ENCODE measurements around the gene IL19.
"Not testable (repeated sequence)": the region's sequence is repeated elsewhere in the genome, so short reads cannot be mapped to it uniquely, and the experiment has no call there.

The IL19 gene

DNA sequence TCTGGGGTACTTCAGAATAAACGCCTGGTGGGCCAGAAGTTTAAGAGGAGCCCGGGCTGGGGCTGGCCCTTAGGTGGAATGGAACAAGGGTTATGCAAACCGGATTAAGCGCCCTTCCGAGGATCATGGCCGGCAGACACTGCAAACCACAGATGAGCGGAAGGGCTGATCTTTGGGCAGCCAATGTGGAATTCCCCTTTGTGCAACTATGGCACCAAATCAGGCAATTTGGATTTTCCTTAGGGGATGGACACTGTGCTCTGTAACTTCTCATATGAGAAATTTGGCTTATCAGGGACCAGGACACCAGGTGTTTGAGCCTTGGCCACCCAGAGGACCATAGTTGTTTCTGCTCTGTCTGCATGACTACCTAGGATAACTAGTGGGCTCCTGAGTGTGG is 7.5 kb downstream of the IL19 start:
- DNase-seq: no peak

DNA sequence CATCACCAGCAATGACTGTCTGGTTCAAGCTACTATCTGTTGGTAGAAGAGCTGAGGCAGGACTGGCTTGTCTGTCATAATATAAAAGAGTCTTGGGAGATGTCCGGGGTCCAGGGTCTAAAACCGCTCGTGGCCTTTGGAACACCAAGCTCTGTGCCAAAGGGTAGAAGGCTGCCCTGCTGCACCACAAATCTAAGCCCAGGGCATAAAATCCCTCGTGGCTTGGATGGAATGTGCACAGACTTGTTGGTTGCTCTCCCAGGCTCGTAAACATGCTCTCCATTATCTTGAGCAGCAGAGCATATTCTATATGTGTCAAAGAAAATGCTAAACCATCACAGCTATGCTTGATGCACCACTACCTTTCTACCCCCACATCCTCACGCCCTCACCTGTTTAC is 8.3 kb downstream of the IL19 start:
- not testable (repeated sequence) for DNase-seq

DNA sequence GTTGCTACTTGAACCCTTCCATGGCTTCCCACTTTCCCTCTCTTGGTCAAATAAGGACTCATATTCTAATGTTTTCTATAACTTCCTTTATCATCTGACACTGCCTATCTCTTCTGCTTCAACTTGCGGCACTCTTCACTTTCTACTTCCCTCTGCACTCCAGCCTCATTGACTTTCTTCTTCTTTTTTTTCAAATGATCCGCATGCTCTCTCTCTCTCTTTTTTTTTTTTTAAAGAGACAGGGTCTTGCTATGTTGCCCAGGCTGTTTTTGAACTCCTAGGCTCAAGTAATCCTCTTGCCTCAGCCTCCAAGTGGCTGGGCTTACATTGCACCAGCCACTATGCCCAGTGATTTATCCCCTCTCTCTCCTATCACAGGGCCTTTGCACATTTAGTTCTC is 9.1 kb downstream of the IL19 start:
- DNase-seq: no peak

DNA sequence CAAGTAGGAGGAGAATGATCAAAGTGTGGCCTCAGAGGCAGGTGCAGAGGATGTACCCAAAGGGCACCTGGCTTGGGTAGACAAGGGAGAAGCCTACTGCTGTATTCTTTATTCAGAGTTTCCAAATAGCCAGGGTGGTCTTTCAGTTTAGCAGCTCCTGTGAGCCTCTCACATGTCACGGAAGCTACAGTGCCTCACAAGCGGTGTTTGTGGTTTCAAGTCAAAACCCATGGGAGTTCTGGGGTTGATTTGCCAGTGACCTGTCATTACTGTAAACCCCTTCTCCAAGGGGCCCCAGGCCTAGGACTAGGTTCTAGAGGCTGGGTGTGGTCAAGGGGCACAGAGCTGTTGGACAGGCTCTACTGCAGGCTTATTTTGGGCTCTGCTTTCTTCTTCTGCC is 11.9 kb downstream of the IL19 start:
- DNase-seq: no peak

DNA sequence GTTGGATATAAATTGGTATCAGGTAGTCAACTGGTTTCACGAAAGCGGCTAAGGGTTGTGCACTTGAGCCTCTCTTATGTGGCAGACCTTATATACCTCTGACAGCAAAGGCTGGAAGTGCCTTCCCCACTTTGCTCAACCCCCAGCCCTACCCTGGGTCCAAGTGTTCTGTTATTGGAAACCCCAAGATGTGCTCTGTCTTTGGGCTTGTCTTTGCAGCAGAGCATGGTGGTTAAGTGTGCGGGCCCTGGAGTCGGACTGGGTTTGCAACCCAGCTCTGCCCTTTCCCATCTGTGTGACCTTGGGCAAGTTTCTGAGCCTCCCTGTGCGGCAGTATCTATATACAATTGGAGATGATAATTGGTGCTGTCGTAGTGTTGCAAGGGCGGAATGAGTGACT is 12.9 kb downstream of the IL19 start:
- DNase-seq: no peak

DNA sequence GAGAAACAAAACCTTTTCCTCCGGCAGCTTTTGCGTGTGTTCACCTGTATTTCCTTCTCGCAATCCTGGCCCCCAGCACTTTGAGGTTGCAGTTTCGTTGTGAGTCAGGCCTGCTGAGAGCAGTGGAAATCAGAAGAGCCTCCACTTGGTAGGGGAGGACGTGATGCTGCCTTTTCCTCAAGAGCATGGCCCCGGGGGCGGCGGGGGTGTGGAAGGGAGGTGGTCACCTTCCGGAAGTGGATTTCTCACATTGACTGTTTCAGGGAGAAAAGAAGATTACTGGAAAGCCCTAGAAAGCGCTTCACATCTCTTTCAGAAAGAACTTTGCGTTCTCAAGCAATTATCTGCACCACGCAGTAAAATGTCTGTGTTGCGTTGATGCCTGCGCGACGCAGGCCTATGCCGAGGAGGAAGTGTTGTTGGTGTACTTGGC is 13.9 kb downstream of the IL19 start:
- peak; percentile 82 to 84 for DNase-seq

DNA sequence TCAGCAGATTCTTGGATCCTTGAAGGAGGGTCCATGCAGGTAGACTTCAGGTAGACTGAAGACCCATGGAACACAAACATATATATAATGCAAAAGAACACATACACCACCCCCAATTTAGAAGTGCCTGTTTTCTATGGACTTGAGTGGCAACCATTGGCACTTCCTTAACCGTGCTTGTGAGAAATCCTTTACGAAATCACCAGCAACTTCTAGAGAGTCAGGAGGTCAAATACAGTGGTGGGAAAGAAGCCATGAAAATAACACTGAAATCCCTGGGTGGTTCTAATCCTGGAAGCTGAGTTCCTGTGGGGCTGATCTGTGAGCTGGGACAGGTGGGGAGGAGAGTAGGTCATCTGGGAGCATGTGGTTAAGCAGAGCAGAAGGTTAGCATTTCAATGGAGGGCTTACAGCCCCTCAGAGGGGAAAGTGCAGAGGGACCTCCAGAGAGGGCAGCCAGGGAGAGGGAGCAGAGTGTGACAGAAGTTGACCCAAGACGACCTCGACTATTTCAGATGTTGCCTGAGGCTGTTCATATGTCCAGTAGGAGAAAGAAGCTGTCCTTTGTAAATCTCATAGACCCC is 14.7 kb downstream of the IL19 start:
- no peak for DNase-seq

DNA sequence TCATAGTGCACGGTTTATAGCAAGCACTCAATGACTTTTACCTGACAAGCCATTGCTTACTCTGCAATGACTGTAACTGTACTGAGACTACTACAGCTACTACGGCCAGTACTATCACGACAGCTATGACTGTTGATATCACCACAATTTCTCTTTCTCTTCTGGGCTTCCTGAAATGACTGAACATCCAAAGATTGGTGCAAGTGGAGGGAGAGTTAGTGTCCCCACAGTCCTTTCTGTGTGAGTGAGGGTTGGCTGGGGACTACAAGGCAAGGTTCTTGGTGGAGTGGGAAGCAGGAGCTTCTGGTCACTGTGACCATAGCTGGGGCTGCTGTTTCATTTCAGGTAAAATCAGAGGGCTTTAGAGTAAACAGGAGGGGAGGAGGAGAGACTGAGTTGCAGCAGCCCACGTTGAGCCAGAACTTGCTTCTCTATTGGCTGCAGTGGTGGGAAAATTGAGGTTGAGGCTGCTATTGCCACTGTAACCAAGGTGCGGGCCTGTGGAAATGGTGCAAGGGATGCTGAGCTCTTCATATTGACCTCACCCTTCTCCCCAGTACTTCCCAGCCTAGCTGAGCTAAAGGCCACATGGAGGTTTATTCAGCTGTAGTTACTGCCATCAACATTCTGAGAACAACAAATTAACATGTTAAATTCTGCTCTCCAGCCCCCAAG is 15.8 kb downstream of the IL19 start:
- DNase-seq: no peak

DNA sequence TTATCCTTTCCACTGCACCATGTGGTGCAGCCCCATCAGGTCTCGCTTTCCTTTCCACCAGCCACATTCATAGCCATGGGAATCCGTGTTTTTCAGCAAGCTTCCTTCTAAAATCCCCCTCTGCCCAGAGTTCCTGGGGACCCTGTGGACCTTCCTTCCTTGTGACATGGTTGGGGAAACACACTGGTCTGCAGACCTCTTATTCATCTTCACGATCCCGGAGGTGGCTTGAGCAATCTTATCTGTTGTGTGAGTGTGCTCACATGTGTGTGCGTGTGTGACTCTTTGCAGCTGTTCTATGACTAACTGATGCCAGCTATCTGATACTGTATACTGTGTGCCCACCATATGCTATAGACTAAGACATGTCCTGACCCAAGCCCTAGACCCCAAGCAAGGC is 17.3 kb downstream of the IL19 start:
- DNase-seq: no peak

DNA sequence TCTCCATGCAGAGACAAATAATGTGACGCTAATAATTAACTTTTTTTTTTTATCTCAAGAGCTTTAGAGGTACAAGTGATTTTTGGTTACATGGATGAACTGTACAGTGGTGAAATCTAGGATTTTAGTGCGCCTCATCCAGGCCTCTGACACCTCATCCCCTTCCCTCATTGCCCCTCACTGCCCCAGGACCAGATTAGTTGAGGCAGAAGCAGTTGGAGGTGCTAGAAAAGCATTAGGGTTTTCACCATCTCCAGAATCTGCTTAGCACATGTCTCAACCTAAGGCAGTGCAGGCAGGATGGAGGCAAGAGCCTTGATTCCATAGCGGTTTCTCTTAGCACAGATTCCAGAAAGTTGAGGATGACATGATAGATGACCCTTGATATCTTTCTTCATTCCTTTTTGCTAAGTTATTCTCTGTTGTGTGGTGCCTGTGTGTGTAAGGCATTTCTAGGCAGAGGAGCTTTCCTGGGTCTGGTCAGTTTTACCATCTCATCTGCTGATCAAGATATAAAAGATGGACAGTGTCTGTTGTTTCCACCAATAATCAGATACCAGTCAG is 18.0 kb downstream of the IL19 start:
- no peak for DNase-seq

DNA sequence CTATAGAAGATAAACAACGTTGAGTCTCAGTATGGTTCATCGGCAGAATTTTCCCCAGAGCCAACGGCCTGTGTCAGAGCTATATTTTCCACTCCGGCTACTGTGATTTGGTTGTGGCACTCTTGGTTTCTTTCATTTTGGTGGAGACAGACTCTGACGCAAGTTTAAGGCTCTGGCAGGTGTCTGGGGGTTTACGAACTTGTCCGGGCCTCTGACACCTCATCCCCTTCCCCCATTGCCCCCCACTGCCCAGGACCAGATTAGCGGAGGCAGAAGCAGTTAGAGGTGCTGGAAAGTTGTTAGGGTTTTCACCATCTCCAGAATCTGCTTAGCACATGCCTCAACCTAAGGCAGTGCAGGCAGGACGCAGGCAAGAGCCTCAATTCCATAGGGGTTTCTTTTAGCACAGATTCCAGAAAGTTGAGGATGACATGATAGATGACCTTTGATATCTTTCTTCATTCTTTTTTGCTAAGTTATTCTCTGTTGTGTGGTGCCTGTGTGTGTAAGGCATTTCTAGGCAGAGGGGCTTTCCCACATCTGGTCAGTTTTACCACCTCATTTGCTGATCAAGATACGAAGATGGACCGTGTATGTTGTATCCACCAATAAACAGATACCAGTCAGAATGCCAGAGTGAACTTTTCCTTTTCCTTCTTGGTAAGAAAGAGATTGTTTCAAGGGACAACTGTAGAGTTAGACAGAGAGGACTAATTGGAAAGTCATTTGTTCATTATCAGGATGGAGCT is 20.1 kb downstream of the IL19 start:
- no peak for DNase-seq

DNA sequence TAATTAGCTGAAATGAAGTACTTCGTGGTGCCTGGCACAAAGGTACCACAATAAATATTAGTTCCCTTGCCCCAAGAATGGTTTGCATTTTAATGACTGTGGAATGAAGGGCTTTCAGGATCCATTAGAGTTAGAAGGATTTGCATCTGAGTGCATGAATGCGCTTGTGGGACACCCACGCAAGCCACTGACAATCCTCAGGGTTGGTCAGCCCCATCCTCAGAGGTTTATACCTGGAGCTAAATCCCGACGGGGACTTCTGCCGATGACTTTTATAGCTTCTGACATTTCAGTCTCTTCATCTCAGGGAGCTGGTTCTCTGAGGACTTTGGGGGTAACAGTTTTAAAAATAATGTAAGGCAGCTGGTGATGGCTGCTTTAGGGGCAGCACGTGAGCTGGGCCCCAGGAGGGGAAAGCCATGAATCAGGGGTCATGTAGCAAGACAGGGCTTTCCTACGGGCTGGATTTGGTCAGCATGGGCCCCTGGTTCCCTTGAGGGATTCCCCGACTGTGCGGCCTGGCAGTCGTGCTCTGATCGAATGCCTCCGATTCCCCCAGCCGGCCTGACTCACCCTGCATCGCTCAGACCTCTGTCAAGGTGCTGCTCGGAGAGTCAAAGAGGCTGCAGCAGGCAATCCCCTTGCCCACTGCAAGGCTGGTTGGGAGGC is 22.5 kb downstream of the IL19 start:
- DNase-seq: no peak

DNA sequence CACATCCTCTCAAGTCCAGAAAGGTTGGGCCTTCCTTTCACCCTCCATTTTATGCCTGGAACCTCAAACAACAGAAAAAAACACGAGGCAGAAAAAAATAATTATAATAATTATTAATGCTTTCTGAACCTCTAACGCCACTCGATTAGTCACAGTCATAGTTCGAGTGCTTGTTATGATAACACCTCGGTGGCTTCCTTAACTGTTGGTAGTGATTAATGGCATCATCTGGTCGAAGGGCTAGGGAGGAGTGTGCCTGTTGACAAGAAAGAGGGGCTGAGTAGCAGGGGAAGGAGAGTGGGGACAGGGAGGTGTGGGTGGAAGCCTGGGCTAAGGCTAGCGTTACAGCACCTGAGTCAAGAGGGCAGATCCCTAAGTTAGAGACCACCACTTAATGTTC is 23.0 kb downstream of the IL19 start:
- no peak for DNase-seq

DNA sequence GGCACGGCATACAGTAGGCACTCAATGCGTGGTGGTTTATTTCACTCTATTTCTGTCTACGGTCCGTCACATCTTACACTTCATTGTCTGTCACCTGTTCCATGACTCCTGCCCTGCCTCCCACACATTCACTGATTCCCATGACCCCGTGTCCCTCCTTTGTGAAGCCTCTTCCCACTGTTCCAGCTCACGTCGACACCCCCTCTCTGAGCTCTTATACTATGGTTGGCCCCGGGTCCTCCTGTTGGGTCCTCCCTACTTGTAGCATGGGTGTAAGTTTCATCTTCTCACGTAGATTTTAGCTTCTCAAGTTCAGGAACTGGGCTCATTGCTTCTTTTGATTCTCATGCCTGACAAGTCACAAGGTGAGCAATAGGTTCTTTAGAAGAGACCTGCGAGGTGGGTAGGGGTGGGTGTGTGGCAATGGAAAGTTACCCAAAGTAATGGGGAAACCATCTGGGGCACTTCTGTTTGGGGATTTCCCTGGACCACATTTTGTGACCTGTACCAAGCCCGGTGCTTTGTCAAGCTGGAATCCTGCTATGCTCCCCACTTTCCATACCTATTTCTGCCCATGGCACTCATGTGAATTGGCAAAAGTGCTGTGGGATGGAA is 23.8 kb downstream of the IL19 start:
- no peak for DNase-seq

DNA sequence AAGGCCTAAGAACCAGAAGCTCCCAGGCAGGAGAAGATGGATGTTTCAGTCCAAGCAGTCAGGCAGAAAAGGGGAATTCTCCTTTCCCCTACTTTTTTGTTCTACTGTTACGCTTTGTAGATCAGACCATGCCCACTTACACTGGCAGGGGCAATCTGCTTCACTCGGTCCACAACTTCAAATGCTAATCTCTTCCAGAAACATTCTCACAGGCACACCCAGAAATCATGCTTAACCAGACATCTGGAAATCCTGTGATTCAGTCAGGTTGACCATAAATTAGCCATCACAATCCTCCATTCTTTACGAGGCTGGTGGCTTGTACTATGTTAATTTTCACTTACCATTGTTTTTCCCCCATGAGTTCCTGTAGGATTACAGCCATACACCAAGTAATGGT is 25.5 kb downstream of the IL19 start:
- no peak for DNase-seq

DNA sequence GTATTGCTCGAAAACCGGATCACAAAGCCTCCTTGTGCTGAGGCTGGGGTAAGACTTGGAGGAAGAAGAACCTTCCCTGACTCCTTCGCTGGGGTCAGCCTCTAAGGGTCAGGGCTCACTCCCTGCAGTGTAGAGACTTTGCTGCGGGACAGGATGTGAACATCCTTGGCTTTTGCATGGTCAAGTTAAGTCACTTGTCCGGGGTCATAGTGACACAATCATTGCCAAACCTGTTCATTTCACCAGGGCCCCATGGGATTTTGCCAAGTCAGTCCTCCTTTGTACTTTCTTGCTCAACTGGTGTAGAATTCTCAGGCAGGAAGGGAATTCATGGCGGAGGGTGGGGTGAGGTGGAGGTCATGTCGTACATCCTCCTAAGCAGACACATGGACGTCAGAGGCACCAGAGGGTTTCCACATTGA is 26.4 kb downstream of the IL19 start:
- DNase-seq: no peak

DNA sequence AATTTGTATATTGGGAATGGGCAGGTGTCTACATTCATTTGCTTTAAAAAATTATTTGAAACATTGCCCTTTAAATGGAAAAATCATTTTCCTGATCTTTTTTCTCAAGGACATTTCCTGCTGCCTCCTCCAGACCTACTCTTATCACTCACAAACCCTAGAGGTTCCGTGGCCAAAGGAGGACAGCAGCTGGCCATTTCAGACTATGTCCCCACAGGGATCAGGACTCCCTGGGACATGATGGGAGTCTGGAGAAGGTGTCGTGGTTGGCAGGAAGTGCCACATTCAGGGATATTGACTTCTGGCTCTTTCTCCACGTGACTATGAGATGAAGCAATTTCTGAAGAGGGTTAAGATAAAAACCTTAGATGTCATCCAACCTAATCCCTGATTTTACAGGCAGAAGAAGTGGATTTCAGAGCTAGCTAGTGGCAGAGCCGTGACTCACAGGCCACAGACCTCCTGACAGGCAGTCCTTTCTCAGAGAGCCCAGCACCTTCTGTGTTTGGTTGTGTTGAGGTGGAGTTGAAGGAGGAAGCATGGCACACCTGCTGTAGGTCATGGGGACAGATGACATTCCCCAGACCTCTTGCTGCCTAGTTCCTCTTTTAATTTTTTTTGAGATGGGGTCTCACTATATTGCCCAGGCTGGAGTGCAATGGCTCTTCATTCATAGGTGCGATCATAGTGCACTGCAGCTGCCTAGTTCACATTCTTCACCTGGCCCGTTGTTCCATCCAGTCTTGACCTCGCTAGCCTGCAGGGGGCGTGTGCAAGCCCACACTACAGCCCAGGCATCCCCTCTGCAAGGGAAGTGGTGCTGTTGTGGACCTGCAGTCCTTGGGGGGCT is 27.2 kb downstream of the IL19 start:
- no peak for DNase-seq

DNA sequence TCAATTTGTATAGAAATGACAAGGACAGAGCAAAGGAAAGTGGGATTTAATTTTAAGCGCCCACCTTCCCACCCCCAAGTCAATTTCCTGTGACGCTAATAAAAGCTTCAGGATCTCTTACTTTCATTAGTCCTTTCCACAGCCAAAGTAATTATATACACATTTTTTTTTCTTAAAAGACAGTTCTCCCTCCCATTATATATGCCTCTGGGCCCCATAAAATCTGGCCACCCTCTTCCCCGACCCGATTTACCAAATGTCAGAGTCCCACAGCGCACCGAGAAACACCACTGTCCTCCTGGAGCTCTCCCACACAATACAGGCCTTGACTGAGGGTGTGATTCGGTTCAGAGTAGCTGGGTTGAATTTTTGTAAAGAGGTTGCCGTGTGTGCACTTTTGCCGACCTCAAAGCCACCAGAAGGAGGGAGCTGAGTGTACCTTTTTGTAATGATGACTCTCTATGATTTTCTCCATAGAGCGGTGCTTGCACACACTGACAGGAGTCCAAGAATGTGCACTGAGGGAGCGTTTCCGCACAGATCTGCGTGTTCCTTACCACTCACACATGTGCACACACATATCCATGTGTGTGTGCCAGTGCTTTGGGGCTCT is 27.9 kb downstream of the IL19 start:
- no peak for DNase-seq

DNA sequence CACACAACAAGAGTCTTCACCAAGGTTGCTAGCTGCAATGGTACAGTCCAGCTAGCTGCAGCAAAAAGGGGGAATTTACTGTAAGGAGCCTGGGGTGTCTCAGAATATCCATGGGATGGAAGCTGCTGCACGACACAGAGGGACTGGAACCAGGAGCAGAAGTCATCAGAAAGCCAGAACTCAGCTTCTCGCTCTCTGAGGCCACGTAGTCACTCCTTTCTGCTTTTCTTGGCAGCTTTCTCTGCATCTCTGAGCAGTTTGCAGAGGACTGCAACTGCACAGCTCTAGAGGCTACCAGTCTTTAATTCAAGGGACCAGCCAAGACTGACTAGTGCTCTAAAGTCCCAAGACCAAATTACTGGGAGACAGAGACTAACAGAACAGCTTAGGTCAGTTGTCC is 28.7 kb downstream of the IL19 start:
- DNase-seq: no peak

DNA sequence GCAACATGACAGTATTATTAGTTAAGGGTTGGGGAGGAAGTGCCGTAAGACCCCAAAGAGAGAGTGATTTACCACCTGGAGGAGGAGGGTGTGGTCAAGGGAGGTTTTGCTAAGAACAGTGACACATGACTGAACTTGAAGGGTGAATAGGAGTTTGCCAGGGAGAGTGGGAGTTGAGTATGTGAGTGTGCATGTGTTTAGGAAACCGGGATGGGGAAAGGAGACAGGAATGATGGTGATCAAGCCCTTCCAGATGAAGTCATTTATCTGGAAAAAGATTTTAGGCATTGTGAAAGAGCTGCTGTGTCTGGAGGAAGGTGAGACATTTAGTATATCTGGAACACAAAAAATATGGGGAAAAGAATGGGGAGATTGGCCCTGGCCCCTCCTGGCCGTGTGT is 29.8 kb downstream of the IL19 start:
- DNase-seq: no peak

DNA sequence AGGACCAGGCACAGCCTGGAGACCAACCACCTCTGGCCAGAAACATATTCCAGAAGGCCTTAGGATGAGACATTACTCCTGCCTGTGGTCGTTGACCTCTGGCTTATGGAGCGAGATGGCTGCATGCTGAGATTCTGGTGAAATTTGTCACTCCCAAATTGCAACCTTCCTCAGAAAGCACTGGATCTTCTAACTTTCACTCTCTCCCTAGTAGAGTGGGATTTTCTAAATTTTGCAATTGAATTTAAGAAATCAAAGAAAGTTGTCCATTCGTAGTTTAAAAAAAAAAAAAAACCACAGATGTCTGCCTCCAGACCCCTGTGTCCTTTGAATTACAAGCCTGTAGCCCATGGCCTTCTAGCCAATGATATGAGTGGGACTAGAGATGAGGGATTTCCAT is 30.3 kb downstream of the IL19 start:
- DNase-seq: no peak

DNA sequence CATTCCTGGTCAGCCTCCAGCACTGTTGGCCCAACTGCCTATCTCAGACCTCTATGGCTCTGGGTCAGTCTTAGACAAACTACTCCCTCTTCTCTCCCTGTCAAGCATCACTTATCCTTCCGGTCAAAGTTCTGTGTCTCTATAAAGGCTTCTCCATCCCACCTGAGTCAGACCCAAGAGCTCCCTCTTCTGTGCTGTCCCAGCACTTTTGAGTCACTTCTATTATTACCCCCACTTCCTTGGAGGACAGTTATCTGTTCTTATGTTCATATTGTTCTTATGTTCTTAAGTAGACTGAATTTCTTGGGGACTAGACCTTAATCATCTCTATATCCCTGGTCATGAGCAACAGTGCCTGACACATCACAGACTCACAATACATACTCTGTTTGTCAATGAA is 30.9 kb downstream of the IL19 start:
- DNase-seq: no peak

All from stimulated activated CD4-positive, alpha-beta T cell treated with anti-CD3 and anti-CD28 coated beads, Interleukin-2, amount 100 ng/mL, for 48 hours (primary cell).